Activated T-cell treated with anti-CD3 and anti-CD28 coated beads, Interleukin-2, amount 50 U/mL, for 72 hours (primary cell): ENCODE measurements around the gene SND1. TPM values are rescaled to one million over a fixed set of nuclear protein-coding genes. Genes with fewer than 3 reads are reported as not detected.

Source experiments
- ATAC-seq, 2 donors: fragments of 150-1000 bp; cut with Tn5 transposase; replicated peaks in 1 of 2; 2 replicates each; pipeline ENCODE4 v1.10.0; 2021; ENCODE audit warnings: moderate library complexity in 2 of 2, mild to moderate bottlenecking in 1 of 2
- DNase-seq, 2 donors: peaks; one replicate each; pipeline ENCODE4 v3.0.0; 2021 to 2022; ENCODE audit warnings: mixed read lengths in 1 of 2
- H3K27ac Mint-ChIP-seq: one replicate; pipeline ENCODE4 v1.8.0; 2022; ENCODE audit warnings: mild to moderate bottlenecking, moderate library complexity, mixed read lengths
- H3K27me3 Mint-ChIP-seq: one replicate; pipeline ENCODE4 v1.8.0; 2022; ENCODE audit warnings: low read depth, mixed read lengths
- H3K36me3 Mint-ChIP-seq, 2 donors: one replicate each; pipeline ENCODE4 v1.8.0; 2022; ENCODE audit warnings: mixed read lengths in 2 of 2, mild to moderate bottlenecking in 1 of 2; ENCODE audit not compliant: insufficient read depth in 2 of 2
- H3K4me1 Mint-ChIP-seq: one replicate; pipeline ENCODE4 v1.8.0; 2022; ENCODE audit warnings: low read depth, mixed read lengths
- H3K4me3 Mint-ChIP-seq, 2 donors: one replicate each; pipeline ENCODE4 v1.8.0; 2022; ENCODE audit warnings: mild to moderate bottlenecking in 2 of 2, mixed read lengths in 2 of 2, moderate library complexity in 2 of 2
- H3K9me3 Mint-ChIP-seq, 2 donors: one replicate each; pipeline ENCODE4 v1.8.0; 2022; ENCODE audit warnings: mixed read lengths in 2 of 2
- total RNA-seq, 2 donors: library from RNA; stranded (reverse); gene quantifications; one replicate each; pipeline ENCODE4 v1.2.3, GENCODE V29; 2022

Gene SND1
- total RNA-seq, 2 donors from 2014 or later = 237 to 285 TPM

DNA sequence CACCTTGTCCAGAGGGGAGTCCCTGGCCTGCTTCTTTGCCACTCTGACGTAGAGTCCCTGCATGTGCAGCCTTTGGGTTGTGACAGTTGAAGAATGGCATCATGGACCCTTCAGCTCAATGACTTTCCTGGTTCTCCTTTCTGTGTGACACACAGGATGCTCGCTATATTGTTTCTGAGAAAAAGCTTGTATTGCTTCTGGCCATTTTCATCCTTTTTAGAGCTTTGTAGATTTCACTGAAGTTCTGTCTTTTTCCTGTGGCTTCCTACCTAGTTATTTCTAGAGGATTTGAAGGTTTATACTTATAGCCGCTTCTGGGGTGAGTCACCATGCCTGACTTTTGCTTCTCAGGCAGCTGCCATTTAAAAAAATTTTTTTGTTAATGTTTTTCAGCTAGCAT lies 27.0 kb downstream of the SND1 start:
- Mint-ChIP-seq H3K27me3 (no peaks in the 10 kb centered on the region), H3K36me3 (peaks cover 12 to 38% of the 10 kb centered on the region in 2 donors), H3K9me3 (peaks cover 4 to 7% of the 10 kb centered on the region in 2 donors), H3K27ac (peak overlapping the region; percentile 89), H3K4me3 (peak overlapping the region in 1 of 2 donors; percentile 52), H3K4me1 (peaks cover 48% of the 10 kb centered on the region)
- peak in 1 of 2 donors; percentile 6 for DNase-seq
- peak; percentile 24 to 72 for ATAC-seq

DNA sequence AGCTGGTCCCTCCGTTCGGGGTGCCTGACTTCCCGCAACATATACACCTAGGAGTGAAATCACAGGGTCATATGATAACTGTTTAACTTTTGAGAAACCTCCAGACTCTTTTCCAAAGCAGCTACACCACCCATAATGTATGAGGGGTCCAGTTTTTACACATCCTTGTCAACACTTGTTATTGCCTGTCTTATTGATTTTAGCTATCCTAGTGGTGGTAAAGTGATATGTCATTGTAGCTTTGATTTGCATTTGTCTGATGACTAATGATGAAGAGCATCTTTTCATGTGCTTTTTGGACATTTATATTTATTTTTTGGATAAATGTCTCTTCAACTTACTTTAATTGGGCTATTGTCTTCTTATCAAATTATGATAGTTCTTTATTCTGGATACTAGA lies 29.0 kb downstream of the SND1 start:
- peaks cover 12 to 33% of the 10 kb centered on the region in 2 donors for H3K36me3 Mint-ChIP-seq
- H3K4me3 Mint-ChIP-seq = no peak overlapping the region
- H3K27ac Mint-ChIP-seq = no peak overlapping the region
- peaks cover 4 to 7% of the 10 kb centered on the region in 2 donors for H3K9me3 Mint-ChIP-seq
- DNase-seq = no peak
- no peak for ATAC-seq
- H3K4me1 Mint-ChIP-seq = peaks cover 51% of the 10 kb centered on the region
- H3K27me3 Mint-ChIP-seq = no peaks in the 10 kb centered on the region

DNA sequence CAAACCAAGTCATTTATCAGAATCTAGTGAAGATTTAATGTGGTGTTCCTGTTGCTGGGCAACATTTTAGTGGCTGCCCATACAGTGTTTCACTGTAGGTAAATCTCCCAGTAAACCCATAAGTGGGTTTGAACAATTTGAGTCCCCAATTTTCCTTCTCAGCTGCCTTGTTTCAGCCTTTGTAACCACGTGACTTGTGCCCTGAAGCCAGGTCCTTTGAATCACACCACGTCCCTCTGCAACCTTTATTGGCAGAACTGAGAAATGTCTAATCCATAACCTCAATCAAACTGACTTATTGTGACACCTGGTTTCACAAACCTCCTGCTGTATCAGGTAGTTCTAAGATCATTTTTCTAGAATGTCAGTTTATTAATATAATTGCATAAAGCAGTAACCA lies 30.1 kb downstream of the SND1 start:
- Mint-ChIP-seq H3K27ac (no peak overlapping the region), H3K9me3 (peaks cover 4 to 7% of the 10 kb centered on the region in 2 donors), H3K27me3 (no peaks in the 10 kb centered on the region), H3K4me1 (peaks cover 49% of the 10 kb centered on the region), H3K36me3 (peaks cover 12 to 31% of the 10 kb centered on the region in 2 donors), H3K4me3 (no peak overlapping the region)
- ATAC-seq = no peak
- DNase-seq = no peak

DNA sequence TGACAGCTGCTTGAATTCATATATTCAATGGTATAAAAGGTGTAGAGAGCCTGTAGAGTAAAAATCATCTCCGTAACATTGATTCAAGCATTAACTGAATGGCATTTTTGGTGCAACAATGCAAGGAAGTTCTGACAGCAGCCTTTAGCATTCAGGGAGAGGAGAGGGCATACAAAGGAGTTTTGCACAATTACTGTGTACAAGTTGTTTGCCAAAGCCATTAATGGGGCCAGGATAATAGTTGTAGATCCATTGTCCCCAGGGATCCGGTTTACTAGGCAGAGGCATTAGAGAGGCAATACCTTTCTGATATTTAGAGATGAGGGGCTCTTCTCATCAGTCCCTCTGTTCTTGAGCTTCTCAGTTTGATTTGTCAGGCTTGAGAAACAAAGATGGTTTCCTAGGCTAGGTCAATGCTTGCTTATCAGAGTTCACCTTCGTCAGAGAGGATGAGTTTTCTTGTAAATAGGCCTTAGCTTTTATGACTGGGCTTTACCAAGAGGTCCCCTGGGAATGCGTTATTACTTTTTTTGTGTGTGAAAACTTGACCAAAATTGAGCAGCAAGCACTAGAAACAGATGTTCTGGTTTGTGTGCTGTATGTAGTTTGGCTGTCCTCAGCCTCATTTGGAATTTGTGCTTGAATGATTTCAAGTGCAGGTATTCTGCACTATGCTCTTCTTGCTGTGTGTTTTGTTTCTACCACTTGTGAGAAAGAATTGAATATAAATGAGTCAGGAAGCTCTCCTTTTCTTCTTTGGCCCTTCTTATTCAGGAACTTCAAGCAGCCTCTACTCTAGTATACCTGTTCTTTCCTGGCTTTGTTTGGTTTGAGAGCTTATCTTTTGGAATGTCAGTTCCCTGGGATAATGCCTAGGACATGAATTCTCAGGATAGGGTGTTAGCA lies 32.0 kb downstream of the SND1 start:
- H3K36me3 Mint-ChIP-seq = peaks cover 12 to 24% of the 10 kb centered on the region in 2 donors
- peaks cover 4 to 7% of the 10 kb centered on the region in 2 donors for H3K9me3 Mint-ChIP-seq
- H3K27ac Mint-ChIP-seq = no peak overlapping the region
- no peaks in the 10 kb centered on the region for H3K27me3 Mint-ChIP-seq
- H3K4me3 Mint-ChIP-seq = no peak overlapping the region
- no peak for DNase-seq
- ATAC-seq = no peak
- peaks cover 37% of the 10 kb centered on the region for H3K4me1 Mint-ChIP-seq

DNA sequence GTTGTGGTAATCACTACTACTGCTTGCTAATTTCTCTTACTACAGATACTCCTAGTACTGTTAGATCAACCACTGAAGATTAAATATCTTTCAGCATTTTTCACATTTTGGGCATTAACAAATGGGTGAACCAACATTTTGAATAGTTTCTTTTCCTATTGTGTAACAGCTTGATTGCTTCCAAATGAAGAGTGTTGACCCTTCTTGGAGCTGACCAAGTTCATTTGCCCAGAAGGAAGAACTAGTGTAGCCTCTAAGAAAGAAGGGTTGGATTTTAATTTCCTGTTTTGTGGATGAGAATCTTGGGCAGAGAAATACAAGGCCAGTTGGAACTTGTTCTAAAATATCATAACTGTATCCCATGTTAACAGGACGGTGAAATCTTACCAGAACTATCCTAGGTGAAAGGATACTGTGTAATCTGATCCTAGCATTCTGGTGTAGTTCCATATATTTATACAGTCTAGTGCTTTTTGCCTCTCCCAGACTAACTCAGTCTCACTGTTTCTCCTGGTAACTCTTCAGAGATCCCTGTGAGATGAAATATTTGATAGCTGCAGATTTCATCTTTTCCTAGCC lies 37.3 kb downstream of the SND1 start:
- DNase-seq = no peak
- no peak overlapping the region for H3K4me3 Mint-ChIP-seq
- H3K27ac Mint-ChIP-seq = no peak overlapping the region
- H3K9me3 Mint-ChIP-seq = no peaks in the 10 kb centered on the region
- peaks cover 8% of the 10 kb centered on the region for H3K4me1 Mint-ChIP-seq
- ATAC-seq = no peak
- H3K36me3 Mint-ChIP-seq = peaks cover 8 to 19% of the 10 kb centered on the region in 2 donors
- no peaks in the 10 kb centered on the region for H3K27me3 Mint-ChIP-seq

DNA sequence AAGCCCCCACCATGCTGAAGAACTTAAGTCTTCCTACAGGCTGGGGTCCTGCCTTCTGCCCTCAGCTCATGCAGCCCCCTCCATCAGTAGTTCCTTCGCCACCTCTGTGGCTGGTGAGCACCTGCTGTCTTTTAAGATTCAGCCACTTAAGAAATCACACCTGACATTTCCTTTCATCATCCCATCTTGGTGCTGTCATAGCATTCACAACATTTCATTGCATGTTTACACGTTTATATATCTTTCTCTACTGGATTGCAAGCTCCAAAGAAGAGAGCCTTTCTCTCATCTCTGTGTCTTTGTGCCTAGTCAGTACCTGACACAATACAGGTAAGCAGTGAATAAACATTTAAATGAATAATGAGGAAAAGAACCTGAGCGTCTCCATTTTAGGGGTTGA lies 38.3 kb downstream of the SND1 start:
- Mint-ChIP-seq H3K4me3 (no peak overlapping the region), H3K9me3 (no peaks in the 10 kb centered on the region), H3K27ac (peak overlapping the region; percentile 48), H3K36me3 (peaks cover 8 to 25% of the 10 kb centered on the region in 2 donors), H3K27me3 (no peaks in the 10 kb centered on the region), H3K4me1 (peaks cover 4% of the 10 kb centered on the region)
- DNase-seq (no peak), ATAC-seq (no peak)

DNA sequence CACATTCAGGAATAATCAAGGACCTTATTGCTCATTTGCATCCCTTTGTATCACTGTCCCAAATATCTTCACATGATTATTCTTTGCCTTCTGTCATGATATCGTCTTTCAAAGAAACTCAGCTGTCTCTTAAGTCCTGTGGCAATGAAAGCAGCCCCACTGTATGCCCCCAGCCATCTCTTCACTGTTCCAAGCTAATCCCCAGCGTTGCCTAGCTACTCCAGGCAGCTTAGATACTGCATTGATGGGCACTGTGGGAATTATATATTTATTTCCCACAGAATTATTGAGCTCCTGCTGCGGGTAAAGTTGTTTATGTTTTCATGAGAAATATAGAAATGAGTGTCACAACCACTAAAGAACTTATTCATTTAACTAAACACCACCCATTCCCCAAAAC lies 38.8 kb downstream of the SND1 start:
- no peaks in the 10 kb centered on the region for H3K9me3 Mint-ChIP-seq
- DNase-seq (no peak), ATAC-seq (no peak)
- H3K4me3 Mint-ChIP-seq = no peak overlapping the region
- peaks cover 4% of the 10 kb centered on the region for H3K4me1 Mint-ChIP-seq
- no peaks in the 10 kb centered on the region for H3K27me3 Mint-ChIP-seq
- H3K27ac Mint-ChIP-seq = no peak overlapping the region
- peaks cover 9 to 28% of the 10 kb centered on the region in 2 donors for H3K36me3 Mint-ChIP-seq

DNA sequence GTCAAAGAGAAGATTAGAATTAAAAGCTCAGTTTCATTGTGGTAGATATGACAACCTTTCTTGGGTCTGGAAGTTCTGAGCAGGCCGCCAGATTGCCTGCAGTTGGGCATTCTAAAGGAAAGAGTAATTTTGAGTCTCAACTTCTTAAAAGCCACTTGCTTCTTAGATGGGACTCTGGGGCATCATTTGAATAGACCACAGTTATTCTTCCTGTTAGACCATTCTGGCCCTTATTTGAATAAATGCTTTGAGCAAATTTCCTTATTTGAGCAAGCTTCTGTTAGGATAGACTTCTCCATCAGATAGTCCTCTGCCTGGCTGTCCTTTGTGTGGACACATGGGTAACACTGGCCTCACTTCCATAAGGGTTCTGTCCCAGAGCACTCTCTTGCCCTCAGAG lies 40.2 kb downstream of the SND1 start:
- Mint-ChIP-seq H3K4me1 (peaks cover 4% of the 10 kb centered on the region), H3K27ac (no peak overlapping the region), H3K4me3 (no peak overlapping the region), H3K36me3 (peaks cover 10 to 26% of the 10 kb centered on the region in 2 donors), H3K27me3 (no peaks in the 10 kb centered on the region), H3K9me3 (no peaks in the 10 kb centered on the region)
- no peak for ATAC-seq
- no peak for DNase-seq

DNA sequence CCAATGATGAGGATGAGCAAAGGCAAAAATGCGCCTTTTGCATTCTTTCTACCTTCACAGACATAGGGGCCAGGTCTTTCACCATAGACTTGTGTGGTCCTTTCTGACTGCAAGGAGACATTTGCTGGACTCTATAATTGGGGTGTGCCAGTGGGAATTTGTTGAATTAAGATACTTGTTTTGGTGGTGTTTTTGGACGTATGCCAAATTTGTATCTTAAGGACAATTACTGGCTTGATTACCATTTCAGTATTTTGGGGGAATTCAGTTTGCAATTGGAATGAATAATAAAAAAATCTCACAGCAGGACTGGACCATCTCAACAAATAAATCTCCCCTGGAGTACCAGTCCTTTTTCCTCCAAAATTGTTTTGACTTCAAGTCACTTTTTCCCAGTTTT lies 47.9 kb downstream of the SND1 start:
- Mint-ChIP-seq H3K36me3 (peaks cover 6 to 26% of the 10 kb centered on the region in 2 donors), H3K4me3 (no peak overlapping the region), H3K9me3 (no peaks in the 10 kb centered on the region), H3K4me1 (no peaks in the 10 kb centered on the region), H3K27me3 (no peaks in the 10 kb centered on the region), H3K27ac (peak overlapping the region; percentile 25)
- no peak for ATAC-seq
- DNase-seq = no peak

DNA sequence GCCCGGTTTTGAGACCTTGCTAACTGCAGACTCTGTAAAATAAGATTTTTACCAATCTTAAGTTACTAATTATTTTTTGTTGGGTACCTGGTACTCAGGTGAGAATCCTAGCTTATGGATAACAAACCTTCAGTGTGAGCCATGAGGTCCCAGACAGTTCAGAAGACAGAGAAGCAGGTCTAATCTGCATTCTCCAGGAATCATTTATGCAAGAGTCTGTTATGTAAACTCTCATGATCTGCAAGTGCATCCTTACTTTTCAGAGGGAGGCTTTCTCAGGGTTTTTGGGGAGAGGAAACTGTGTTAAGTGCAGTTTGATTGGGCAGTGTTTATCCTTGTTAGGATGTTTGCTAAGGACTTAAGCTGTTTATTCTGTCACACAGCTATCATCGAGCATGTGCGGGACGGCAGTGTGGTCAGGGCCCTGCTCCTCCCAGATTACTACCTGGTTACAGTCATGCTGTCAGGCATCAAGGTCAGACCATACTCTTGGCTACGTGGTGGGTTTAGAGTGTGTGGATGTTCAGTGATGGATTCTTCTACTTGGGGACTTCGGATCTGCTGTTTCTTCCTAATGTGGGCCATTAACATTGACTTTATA lies 50.2 kb downstream of the SND1 start:
- no peak for ATAC-seq
- no peaks in the 10 kb centered on the region for H3K27me3 Mint-ChIP-seq
- H3K9me3 Mint-ChIP-seq = no peaks in the 10 kb centered on the region
- no peaks in the 10 kb centered on the region for H3K4me1 Mint-ChIP-seq
- H3K4me3 Mint-ChIP-seq = no peak overlapping the region
- DNase-seq = no peak
- H3K27ac Mint-ChIP-seq = peak overlapping the region; percentile 70
- H3K36me3 Mint-ChIP-seq = peaks cover 6 to 17% of the 10 kb centered on the region in 2 donors

DNA sequence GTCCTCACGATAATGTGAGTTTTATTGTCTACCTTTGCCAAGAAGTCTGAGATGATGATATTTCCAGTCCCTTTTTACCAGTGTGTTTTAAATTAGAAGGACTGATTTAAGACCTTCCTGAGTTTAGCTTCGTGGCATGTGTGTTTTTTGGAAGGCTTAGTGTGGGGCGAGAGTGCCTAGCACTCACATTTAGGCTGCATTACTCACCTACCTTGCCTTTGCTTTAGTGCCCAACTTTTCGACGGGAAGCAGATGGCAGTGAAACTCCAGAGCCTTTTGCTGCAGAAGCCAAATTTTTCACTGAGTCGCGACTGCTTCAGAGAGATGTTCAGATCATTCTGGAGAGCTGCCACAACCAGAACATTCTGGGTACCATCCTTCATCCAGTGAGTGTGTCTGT lies 50.9 kb downstream of the SND1 start:
- DNase-seq (no peak), ATAC-seq (no peak)
- peaks cover 10 to 21% of the 10 kb centered on the region in 2 donors for H3K36me3 Mint-ChIP-seq
- no peak overlapping the region for H3K4me3 Mint-ChIP-seq
- H3K27me3 Mint-ChIP-seq = no peaks in the 10 kb centered on the region
- no peak overlapping the region for H3K27ac Mint-ChIP-seq
- no peaks in the 10 kb centered on the region for H3K4me1 Mint-ChIP-seq
- H3K9me3 Mint-ChIP-seq = no peaks in the 10 kb centered on the region

DNA sequence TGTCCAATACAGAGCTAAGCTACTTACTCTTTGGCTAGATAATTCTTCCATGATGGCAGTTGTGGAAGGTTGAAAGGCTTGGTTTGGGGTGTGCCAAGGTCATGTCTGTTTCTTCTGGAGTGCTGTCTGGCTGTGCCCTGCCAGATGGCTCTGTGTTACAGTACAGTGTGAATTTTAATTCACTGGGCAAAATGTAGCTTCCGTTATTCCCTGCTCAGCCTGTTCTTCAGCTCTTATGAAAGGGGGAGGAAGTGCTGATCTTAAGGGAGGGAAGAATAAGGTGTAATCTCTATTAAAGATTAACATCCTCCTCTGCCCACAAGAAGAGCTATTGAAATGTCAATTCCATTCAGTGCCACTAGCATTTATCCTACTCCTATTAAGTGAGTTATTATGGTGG lies 52.2 kb downstream of the SND1 start:
- DNase-seq (no peak), ATAC-seq (no peak)
- Mint-ChIP-seq H3K27me3 (no peaks in the 10 kb centered on the region), H3K27ac (peak overlapping the region; percentile 43), H3K4me3 (no peak overlapping the region), H3K36me3 (peaks cover 12 to 23% of the 10 kb centered on the region in 2 donors), H3K9me3 (no peaks in the 10 kb centered on the region), H3K4me1 (no peaks in the 10 kb centered on the region)

DNA sequence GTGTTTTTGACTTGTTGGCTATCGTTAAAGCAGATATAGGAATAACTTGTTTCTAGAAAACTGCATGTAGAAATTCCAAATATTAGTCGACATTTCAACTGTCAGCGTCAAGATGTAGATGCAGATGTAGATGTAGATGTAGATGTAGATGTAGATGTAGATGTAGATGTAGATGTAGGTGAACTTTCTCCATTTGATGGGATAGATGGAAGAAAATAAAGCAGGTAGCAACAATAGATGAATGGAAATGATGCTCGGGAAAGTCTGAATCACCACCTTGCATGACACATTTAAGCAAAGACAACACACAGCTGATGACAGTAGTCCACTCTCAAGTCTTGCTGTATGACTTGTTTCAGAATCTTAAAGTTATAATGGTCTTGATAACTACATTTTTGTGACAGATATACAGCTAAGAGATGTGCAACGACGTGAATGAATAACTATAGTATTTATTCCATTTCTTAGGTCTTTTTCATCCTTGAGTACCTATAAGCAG lies 53.5 kb downstream of the SND1 start:
- Mint-ChIP-seq H3K4me3 (no peak overlapping the region), H3K36me3 (peaks cover 14 to 32% of the 10 kb centered on the region in 2 donors), H3K9me3 (no peaks in the 10 kb centered on the region), H3K27ac (peak overlapping the region; percentile 14), H3K4me1 (no peaks in the 10 kb centered on the region), H3K27me3 (no peaks in the 10 kb centered on the region)
- no peak for DNase-seq
- ATAC-seq = peak in 1 of 2 donors; percentile 66
